ENCODE results near the gene BAZ1A. TPM values are rescaled to one million over a fixed set of nuclear protein-coding genes. Genes with fewer than 3 reads are reported as not detected.

BAZ1A gene
- total RNA-seq, 1 experiment from 2014 or later, result 38.5 TPM

DNA sequence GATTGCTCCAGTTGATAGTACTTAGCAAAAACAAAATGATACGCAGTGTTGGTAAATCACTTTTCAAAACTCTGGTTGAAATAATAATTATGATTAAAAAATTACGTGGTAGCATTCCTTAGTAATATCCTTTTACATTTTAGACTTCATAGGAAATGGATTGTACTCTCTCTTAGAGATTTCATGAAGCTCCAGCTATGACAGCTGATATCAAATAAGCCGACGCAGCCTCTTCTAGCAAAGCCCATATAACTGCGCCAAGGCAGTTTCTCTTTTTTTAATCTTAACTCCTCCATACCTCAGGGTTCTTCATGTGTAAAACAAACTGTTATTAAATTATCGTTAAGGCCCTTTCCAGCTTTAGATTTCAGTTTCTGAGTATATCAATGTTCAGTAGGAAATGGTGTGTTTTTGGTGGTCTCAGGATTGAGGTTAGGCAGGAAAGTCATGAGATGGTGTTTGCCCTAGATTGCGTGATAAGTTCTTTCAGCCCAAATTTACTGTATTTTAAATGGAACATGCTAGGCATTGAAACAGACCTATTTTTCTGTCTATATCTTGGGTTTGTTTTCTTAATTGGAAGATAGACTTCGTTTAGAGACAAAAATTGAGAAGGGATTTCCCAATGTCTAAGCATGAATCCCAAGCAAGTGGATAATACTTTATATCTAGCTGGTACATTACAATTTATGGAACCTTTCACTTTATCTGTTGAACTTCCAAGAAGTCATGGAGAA lies 159.9 kb downstream of the BAZ1A start:
- H3K27ac ChIP-seq, result no peak overlapping the region
- H3K4me1 ChIP-seq (replicated peaks), result peaks cover 58% of the 10 kb centered on the region
- no peak for DNase-seq (ENCODE audit: low read depth in 1 of 2, low spot score in 2 of 2)
- H3K27me3 ChIP-seq (replicated peaks), result no peaks in the 10 kb centered on the region
- H3K4me3 ChIP-seq, result peak overlapping the region; percentile 79
- no peaks in the 10 kb centered on the region for H3K9me3 ChIP-seq (replicated peaks)
- H3K36me3 ChIP-seq, result peaks cover 27% of the 10 kb centered on the region

DNA sequence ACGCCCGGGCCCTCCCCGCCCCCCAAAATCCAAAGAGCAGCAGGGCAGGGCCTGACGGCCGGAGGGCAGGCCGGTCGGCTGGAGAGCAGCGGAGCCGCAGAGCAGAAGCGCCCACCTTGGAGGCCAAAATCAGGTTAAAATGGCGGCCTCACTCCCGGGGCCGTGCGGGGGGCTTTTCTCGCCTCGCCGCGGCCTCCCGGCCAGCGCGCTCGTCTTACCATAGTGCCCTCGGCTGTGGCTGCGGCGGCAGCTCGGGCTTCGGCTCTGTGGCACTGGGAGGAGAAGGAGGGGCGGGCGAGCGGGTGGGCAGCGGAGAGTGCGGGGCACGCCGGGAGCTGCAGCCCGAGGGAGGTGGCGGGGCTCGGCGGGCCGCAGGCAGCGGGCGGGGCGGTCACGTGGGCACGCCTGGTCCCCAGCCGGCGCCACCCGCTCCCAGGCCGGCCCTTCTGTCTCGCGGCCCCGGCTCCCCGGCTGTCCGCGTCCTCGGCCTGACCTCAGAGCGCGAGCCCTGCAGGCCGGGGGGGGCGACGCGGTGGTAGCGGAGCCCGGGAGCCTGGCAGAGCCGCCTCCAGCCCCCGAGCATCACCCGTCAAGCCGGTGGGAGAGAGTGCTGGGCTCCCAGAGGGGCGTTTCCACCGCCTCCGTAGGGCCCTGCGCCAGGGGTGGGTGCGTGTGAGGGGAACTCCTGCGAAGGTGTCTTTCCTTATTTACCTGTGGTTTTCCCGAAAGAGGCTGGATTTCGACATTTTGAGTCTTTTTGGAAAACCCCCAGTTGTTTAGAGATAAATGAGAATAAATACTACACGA lies 160.6 kb downstream of the BAZ1A start, which contains the start of gene CFL2:
CFL2 (minus strand) TSS at position 274 of the 807 bp plus-strand sequence; CDS start at position 221, 53 bp downstream.
- peaks cover 32% of the 10 kb centered on the region for H3K36me3 ChIP-seq
- peak within 1 kb of the TSS; percentile 79 for H3K4me3 ChIP-seq
- H3K4me1 ChIP-seq (replicated peaks), result peaks cover 58% of the 10 kb centered on the region
- peak within 1 kb of the TSS; percentile 92 for H3K27ac ChIP-seq
- peak; percentile 78 to 88 for DNase-seq (ENCODE audit: low read depth in 1 of 2, low spot score in 2 of 2)
- H3K9me3 ChIP-seq (replicated peaks), result no peaks in the 10 kb centered on the region
- no peaks in the 10 kb centered on the region for H3K27me3 ChIP-seq (replicated peaks)

DNA sequence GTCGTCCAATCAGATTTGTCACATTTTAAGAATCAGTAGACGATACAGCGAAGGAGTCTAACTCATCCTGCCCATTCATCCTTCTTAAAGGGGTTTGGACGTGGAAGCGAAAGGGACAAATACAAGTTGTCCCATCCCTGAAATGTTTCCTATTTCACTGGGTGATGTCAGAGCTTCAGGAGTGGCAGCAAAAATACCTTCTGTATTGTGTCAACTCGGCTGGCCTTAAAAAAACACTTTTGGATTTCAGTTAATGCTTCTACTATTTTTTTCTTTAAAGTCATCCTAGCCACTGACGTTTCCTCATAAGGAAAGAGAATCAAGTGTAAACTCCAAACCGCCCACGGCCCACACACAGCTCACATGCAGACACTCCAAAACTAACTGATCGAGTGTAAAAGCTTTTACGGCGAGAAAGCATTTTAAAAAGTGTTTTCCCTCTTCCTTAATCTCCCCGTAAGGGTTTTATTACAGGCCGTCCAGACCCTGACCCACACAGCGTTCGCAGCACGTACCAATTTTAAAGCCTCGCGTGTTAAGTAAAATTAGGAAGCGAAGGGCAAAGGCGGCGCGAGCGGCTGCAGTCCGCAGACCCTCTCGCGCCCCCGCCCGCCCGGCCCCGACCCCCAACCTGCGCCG lies 161.4 kb downstream of the BAZ1A start:
- H3K27ac ChIP-seq, result peak overlapping the region; percentile 92
- H3K9me3 ChIP-seq (replicated peaks), result no peaks in the 10 kb centered on the region
- peaks cover 53% of the 10 kb centered on the region for H3K4me1 ChIP-seq (replicated peaks)
- H3K36me3 ChIP-seq, result peaks cover 32% of the 10 kb centered on the region
- peak; percentile 49 to 70 for DNase-seq (ENCODE audit: low read depth in 1 of 2, low spot score in 2 of 2)
- no peaks in the 10 kb centered on the region for H3K27me3 ChIP-seq (replicated peaks)
- peak overlapping the region; percentile 79 for H3K4me3 ChIP-seq

DNA sequence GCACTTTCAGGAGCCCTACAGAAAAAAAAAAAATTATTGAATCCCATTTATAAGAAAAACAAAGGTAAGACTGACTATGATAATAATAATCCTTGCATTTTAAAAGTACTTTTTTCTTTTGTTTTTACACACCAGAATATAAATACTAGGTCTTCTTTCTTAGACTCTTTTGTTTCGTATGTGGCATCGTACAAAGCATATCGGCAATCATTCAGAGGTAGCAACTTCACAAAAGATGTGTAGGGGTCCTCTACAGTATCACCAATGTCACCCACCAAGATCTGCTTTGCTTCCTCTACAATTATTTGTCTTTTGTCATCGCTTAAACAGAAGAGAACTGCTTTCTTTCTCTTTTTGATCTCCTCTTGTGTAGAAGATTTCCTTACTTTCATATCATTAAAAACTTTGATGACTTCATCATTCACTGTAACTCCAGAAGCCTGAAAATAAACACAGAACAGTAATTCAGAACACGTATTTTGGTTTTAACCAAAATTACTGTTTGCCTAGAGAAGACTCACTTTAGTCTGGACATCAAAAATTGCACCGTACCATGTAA lies 162.0 kb downstream of the BAZ1A start:
- Histone ChIP-seq H3K27me3 (replicated peaks) (no peaks in the 10 kb centered on the region), H3K4me3 (peak overlapping the region; percentile 79), H3K27ac (peak overlapping the region; percentile 92), H3K36me3 (peaks cover 32% of the 10 kb centered on the region), H3K9me3 (replicated peaks) (no peaks in the 10 kb centered on the region), H3K4me1 (replicated peaks) (peaks cover 47% of the 10 kb centered on the region)
- DNase-seq (ENCODE audit: low read depth in 1 of 2, low spot score in 2 of 2), result no peak

DNA sequence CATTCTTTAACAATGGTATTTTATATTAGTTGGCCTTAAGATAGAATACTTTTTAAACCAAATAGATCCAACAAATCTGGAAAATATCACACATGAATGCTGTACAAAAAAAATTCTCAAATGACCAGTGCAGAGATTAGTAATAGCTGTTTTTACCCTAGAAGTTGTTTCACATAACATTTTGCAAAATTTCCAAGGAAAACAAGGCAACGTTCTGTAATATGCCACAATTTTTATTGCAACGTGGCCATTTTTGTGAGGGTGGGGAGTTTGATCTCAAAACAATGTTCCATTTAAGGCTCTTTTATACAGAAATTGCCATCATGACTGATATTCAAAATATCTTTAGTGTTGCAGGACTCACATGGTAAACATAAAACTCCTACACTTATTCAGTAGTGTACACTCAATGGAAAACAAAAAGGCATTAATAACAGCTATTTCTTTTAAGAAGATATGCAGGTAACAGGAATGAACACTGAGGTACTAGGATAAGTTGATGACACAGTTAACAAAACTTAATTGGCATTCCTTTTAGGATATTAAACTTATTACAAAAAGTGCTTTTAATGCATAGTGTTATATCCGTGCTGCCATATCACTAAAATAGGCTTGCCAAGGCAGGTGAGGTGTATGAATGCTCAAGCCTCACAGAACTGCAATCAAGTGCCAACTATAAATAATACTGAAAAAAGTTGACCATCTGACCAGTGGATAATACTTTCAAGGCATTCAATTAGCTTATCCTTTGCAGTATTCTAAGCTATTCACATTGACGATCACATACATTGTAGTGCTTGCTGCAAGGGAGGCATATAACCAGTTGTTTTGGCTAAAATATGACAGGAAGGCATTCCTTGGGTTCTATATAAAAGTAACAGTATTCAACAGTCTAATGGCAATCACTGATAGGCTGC lies 163.1 kb downstream of the BAZ1A start:
- no peak for DNase-seq (ENCODE audit: low read depth in 1 of 2, low spot score in 2 of 2)
- no peak overlapping the region for H3K27ac ChIP-seq
- no peaks in the 10 kb centered on the region for H3K9me3 ChIP-seq (replicated peaks)
- no peak overlapping the region for H3K4me3 ChIP-seq
- peaks cover 32% of the 10 kb centered on the region for H3K36me3 ChIP-seq
- H3K27me3 ChIP-seq (replicated peaks), result no peaks in the 10 kb centered on the region
- peaks cover 41% of the 10 kb centered on the region for H3K4me1 ChIP-seq (replicated peaks)

DNA sequence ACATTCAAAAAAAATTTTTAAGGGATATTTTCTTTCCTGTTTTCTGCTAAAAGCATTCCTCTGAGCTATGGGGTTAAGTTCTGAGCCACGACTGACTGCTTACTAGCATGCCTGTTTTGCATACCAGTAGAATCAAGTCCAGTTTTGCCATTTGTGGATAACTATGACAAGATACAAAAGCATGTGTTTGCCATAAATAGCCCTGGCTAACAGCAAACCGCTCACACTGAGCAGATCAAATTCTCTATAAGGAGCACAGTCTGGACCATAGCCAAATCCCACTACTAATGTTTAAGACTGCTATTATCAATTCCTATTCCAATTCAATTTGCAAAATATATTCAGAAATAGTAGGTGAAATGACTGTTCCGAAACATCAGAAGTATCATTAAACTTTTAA lies 164.0 kb downstream of the BAZ1A start:
- peak overlapping the region; percentile 26 for H3K27ac ChIP-seq
- H3K4me1 ChIP-seq (replicated peaks), result peaks cover 41% of the 10 kb centered on the region
- H3K36me3 ChIP-seq, result peaks cover 32% of the 10 kb centered on the region
- DNase-seq (ENCODE audit: low read depth in 1 of 2, low spot score in 2 of 2), result peak in 1 of 2 experiments; percentile 42
- H3K9me3 ChIP-seq (replicated peaks), result no peaks in the 10 kb centered on the region
- no peaks in the 10 kb centered on the region for H3K27me3 ChIP-seq (replicated peaks)
- H3K4me3 ChIP-seq, result no peak overlapping the region

DNA sequence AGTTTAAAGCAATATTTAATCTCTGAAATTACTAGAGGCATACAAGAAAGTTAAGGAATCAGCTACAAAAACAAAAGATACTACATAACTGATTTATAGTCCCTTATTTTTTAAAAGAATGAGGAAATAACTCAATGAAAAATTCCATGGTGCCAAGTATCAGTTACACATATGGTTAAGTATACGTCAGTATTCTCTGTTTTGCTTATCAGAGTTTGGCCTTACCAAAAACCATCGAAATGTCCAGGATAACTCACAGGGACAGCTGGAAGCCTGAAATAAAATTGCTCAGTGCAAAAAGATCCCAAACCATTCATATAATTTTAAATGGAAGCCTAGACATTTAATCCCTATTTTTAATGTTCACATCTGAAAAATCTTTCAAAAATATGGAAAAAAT lies 164.4 kb downstream of the BAZ1A start:
- Histone ChIP-seq H3K27me3 (replicated peaks) (no peaks in the 10 kb centered on the region), H3K9me3 (replicated peaks) (no peaks in the 10 kb centered on the region), H3K36me3 (peaks cover 32% of the 10 kb centered on the region), H3K27ac (peak overlapping the region; percentile 26), H3K4me3 (no peak overlapping the region), H3K4me1 (replicated peaks) (peaks cover 41% of the 10 kb centered on the region)
- no peak for DNase-seq (ENCODE audit: low read depth in 1 of 2, low spot score in 2 of 2)

DNA sequence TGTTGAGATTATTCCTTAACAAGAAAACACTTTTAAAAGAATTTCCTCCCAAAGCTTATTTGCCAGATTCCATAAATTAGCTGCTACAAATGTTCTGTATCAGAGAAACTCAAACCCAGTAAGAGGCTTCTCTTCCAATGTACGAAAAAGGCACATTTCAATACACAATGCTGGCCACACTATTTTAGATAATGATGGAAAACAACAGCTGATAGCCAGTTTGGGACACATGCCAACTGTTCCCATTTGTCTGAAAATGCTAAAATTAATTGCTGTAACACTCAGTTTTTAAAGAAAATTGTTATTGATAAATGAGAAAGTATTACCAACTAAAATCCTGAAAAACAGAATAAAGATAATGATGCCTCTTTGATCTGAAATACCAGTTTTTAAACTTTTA lies 165.2 kb downstream of the BAZ1A start:
- no peak for DNase-seq (ENCODE audit: low read depth in 1 of 2, low spot score in 2 of 2)
- peaks cover 32% of the 10 kb centered on the region for H3K36me3 ChIP-seq
- no peak overlapping the region for H3K27ac ChIP-seq
- H3K4me3 ChIP-seq, result no peak overlapping the region
- no peaks in the 10 kb centered on the region for H3K27me3 ChIP-seq (replicated peaks)
- H3K4me1 ChIP-seq (replicated peaks), result peaks cover 33% of the 10 kb centered on the region
- H3K9me3 ChIP-seq (replicated peaks), result no peaks in the 10 kb centered on the region

DNA sequence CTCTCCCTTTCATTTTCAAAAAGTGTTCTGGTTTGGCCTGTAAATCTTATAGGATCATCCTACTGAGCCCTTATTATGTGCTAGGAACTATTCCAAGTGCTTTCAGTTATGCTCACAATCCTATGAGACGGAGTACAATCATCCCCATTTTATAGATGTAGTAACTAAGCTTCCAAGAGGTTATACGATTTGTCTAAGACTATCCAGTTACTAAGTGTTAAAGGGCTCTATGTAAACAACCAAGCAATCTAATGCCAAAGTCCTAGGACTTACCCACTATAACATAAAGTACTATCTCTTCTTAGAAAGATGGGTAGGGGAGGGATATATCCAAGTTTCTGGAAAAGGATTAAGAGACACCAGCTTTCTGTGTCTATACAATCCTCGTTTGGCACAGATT lies 167.4 kb downstream of the BAZ1A start:
- no peak for DNase-seq (ENCODE audit: low read depth in 1 of 2, low spot score in 2 of 2)

More for the DNA sequence above, 167.4 kb downstream of the BAZ1A start:
- Histone ChIP-seq H3K27me3 (replicated peaks) (no peaks in the 10 kb centered on the region), H3K9me3 (replicated peaks) (no peaks in the 10 kb centered on the region), H3K4me1 (replicated peaks) (peaks cover 24% of the 10 kb centered on the region), H3K27ac (no peak overlapping the region), H3K36me3 (peaks cover 20% of the 10 kb centered on the region), H3K4me3 (no peak overlapping the region)

Other genes starting within 250 kb of the BAZ1A start
- 131 and 199 TPM in 2 replicates for gene SNX6, start 245.2 kb downstream of the BAZ1A start, total RNA-seq (2014; rRNA removed; shearing (Covaris generic))
- 143 and 147 TPM in 2 replicates for gene CFL2, start 160.8 kb downstream of the BAZ1A start, total RNA-seq (2014; rRNA removed; shearing (Covaris generic))
- gene SRP54, start 107.6 kb upstream of the BAZ1A start, total RNA-seq (2014; rRNA removed; shearing (Covaris generic)), result 71.9 and 88.6 TPM in 2 replicates
- gene FAM177A1, start 170.9 kb upstream of the BAZ1A start, total RNA-seq (2014; rRNA removed; shearing (Covaris generic)), result 40.3 and 47.7 TPM in 2 replicates
- gene PPP2R3C, start 246.6 kb upstream of the BAZ1A start, total RNA-seq (2014; rRNA removed; shearing (Covaris generic)), result 21.7 and 25.7 TPM in 2 replicates
- 20.0 and 33.4 TPM in 2 replicates for gene PRORP, start 247.2 kb upstream of the BAZ1A start, total RNA-seq (2014; rRNA removed; shearing (Covaris generic))

All from SJSA1 (cell line).